Measurements from ENCODE around the gene AXIN2.
"Not testable (repeated sequence)": the region's sequence is repeated elsewhere in the genome, so short reads cannot be mapped to it uniquely, and the experiment has no call there.

AXIN2 gene

DNA sequence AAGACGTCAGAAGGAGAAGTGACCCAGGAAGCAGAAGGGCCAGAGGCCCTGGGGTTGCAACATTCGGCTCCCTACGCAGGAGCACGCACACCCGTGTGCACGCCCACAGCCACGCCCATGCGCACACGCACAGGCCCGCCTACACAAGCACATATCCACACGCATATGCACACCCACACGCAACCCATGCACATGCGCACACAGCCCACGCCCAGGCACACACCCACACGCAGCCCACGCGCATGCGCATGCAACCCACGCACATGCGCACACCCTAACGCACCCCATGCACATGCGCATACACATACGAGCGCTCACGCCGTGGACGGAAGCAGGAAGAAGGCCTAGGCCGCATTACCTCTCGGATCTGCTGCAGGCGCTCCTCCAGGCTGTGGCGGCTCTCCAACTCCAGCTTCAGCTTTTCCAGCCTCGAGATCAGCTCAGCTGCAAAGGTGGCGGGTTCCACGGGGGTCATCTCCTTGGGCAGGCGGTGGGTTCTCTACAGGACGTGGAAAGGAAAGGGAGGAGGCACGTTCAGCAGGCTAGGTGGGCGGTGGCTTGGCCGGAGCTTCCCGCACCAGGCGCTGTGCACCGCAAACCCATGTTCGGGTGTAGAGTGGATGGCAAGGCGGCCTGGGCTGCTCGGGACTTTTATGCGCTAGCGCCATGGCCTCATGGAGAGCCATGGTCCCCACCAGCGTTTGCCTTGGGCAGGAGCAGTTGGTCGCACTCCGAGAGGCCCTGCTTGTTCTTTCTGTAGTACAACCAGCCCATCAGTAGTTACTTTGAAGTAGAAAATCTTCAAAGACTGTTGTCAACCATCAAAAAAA is 23.4 kb downstream of the AXIN2 start:
- no peak for DNase-seq (ENCODE audit: low spot score)
- FAIRE-seq = peak; percentile 95

DNA sequence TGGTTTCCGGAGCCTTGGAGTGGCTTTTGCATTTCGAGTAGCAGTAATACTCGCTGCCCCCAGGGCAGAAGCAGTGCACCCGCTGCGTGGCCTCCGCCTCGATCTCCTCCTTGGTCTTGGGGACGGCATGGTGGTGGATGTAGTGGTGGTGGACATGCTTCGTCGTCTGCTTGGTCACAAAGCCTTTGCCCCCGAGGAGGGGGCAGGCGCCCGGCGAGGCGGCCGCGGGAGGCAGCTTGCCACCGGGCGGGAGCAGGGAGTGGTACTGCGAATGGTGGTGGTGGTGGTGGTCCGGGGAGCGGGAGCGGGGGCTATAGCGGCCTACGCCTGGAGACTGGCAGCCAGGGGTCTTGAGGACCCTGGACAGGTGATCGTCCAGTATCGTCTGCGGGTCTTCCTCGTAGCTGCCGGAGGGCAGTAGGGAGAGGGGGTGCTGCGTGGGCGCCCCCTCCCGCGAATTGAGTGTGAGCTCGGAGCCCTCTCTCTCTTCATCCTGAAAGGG is 24.1 kb downstream of the AXIN2 start:
- DNase-seq (ENCODE audit: low spot score) = no peak
- peak; percentile 68 for FAIRE-seq

DNA sequence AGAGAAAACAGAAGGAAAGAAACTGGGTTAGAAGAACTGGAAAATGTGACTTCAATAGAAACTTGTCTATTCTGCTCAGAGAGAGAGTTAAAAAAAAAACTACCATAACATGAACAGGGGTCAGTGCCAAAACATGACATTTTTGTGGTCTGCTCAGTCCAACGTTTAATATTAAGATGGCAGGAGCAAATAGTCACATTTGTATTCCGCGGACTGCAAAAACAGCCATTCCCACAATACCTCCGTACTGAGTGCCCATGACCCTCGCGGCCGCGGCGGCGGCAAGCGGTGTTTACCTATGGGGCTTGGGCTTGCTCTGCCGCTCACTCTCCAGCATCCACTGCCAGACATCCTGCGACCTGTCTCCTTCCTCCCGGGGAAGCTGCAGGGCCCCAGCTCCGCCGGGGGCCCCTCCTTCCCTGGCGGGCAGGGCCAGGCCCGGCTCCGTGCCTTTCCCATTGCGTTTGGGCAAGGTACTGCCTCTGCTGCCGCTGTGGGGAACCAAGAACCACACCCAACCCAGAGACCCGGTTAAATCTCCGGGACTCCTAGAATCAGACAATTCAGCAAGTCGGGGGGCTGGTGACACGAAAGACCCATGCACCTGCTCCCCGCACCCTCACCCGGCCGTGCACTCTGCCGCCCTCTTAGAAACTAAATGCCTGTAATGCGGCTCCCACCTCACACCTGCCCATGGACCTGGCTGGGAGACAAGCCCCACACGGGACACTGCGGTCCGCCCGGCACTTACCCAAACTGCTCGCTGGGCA is 24.7 kb downstream of the AXIN2 start:
- no peak for DNase-seq (ENCODE audit: low spot score)
- no peak for FAIRE-seq

DNA sequence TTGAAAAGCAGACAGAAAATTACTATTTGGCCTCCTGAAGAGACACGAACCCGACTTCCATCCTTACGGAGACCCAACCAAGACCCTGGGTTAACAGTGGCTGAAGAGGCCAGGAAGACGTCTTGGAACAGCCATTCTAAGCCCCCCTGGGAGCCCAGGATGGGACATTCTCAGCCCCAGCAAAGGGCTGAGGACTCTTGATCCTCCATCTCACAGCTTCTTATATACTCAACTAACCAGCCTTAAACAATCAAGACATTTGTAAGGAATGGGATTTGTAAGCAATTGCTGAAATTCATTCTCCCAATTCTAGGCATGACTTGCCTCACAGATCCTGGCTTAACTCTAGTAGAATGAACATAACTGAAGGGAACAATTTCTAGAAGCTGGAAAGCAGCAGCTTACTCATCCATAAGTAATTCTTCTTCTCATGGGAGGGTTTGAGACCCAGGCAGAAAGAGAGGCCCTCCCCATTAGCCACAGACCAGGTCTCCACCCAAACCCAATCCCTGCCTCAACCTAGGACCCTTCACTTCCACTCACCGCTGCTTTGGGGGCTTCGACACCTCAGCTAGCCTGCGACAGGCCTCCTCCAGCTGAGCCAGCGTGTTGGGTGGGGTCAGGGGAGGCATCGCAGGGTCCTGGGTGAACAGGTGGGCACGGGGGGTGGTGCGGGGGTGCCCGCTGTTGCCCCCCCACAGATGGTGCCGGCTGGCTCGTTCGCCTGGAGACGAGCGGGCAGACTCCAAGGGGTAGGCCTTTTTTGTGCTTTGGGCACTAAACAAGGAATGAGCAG is 25.5 kb downstream of the AXIN2 start:
- FAIRE-seq (no peak), DNase-seq (ENCODE audit: low spot score) (no peak)

DNA sequence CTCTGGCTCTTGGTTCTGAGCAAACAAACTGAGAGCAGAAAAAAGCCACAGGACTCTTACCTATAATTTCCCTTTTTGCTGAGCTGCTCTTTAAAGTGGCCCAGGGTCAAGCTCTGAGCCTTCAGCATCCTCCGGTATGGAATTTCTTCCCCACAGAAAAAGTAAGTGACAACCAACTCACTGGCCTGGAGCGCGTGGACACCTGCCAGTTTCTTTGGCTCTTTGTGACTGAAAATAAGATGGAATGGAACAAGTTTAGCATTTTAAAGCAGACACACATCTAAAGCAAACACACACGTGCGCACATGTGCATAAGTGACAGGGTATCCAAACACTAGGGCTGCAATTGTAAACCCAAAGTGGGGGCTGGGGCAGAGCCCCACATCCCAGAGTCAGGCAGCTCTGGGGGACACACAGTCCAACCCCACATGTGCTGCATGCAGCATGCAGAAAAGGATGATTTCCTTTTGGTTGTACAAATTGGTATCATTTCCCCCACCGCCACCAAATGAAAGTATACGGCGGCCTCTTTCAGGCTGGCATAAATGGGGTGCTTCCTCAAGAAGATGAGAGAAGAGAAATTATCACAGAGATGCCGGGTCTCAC is 27.5 kb downstream of the AXIN2 start:
- DNase-seq (ENCODE audit: low spot score) (no peak), FAIRE-seq (no peak)

DNA sequence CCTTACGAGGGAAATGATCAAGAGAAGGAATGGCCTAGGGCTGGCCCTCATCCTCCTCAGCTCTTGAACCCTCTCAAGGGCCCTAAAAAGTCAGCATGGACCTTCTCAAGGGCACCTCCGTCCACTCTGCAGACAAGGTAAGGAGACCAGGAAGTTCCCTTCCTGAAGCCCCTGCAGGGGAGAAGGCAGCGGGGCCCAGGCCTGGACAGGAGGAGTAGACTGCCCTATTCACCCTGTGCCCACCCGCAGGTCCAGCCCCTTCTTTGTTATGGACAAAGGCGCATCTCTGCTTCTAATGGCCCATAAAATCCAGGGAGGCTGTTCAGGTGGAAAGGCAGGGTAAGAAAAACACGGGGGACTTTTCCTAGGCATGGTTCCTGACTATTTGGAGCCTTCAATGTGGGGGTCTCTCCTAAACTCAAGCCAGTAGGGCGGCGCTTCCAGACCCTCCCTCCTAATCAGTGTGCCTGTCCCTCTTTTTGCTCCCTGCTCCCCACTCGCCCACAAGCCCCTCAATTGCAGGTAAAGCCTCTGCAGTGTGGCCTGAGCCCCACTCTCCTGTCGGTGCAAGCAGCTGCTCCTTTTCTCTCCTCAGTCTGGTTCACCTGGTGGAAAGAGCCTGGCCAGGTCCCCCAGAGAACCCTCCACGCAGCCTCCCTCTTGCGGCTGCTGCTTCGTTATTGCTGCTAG is 28.2 kb downstream of the AXIN2 start:
- DNase-seq (ENCODE audit: low spot score) (no peak), FAIRE-seq (no peak)

DNA sequence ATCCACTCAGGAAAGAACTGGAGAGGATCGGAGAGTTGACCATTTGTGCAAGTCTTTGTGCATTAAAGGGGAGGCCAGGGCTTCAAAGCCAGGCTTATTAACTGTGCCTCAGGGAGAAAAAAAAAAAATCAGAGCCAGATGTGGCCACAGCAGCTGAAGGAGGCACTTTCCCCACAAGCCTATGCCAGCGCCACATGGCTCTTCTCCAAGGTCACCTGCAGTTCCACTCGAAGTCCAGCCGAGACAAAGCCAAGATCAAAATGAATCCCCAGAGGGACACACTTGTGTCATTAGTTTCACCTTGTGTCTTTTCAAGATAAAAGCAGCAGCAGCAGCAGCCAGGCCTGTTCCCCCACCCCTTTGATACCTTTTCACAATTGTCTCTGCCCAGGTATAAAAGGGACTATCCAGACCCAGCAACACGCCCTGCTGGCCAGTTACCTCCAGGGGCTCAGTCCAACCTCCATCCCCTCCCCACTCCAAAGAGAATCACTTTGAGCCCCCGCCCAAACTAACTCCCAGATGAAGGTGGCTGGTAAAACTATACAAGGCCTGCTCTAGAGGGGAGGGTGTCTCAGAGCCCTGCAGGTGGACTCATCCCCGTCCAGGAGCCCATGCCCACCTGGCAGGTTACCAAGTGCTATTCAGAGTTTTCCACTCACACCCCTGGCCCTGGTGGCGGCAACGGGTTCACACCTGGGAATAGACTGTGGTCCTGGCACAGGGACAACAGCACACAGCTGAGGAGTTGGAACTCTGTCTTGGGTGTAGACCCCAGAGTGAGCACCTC is 29.2 kb downstream of the AXIN2 start:
- DNase-seq (ENCODE audit: low spot score) = no peak
- no peak for FAIRE-seq

DNA sequence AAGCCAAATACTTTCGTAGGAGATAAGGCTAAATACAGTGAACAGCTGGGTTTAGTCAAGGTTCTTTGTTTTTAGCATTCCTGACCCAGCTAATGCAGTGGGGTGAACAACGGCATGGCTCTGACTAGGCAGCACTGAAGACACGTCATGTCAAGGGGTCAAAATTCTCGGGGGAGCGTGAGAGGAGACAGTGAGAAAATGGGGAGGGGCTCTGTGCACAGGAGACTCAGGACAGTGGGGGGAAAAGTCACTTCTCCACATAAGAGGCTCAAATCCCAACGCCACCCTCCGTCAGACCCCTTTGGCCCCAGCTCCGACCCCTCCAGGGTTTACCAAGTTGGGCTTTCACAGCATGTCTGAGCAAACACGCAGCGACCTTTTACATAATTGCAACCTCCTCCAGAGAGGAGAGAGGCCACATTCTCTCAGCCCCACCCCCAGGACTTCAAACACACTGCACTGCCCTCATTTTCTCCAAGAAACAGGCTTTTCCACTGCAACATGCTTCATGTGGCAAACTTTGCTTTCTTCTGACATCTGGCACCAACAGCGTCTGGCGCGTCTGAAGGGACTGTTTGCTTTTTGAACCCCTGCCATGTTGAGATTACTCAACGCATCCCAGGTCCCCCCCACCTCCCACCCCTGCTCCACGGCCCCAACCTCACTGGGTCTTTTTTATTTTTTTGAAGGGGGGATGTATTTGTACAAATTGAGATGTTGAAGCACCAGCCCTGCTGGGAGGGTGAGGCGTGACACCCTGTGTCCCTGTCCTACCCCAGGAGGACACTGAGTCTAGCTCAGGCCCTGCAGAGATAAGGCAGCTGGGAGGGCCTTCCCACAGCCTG is 30.0 kb downstream of the AXIN2 start:
- DNase-seq (ENCODE audit: low spot score) (no peak), FAIRE-seq (no peak)

DNA sequence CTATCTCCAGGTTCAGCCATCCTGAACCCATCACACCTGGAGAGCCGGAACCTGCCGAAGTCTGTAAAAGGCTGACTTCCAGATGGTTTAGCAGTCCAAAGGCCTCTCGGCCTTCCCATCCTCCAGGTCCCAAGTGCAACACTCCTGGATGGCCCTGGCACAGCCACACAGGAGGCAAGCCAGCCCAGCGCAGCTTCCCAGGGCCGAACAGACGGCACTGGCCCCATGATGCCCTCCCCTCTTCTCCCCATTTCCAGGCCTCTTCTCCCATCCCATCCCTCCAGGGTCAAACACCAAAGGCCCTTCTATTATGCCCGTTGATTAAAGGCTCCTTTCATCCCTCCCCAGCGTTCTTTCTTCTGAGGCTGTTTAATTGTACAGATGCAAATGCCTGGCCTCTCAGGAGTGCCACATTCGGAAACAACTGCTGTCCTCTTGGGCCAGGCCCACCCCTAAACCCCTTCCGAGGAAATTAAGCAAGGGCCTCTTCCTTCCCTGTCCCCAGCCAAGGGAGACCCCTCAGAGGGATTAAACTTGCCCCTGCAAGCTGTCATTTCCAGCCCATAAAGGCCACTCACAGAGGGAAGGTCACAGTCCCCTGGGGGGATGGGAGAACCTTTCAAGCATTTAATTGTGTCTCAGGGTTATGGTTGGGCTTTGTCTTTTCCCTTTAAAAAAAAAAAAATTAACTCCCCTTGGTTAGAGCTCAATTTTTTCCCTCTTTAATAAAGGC is 30.8 kb downstream of the AXIN2 start:
- FAIRE-seq = no peak
- DNase-seq (ENCODE audit: low spot score) = no peak

DNA sequence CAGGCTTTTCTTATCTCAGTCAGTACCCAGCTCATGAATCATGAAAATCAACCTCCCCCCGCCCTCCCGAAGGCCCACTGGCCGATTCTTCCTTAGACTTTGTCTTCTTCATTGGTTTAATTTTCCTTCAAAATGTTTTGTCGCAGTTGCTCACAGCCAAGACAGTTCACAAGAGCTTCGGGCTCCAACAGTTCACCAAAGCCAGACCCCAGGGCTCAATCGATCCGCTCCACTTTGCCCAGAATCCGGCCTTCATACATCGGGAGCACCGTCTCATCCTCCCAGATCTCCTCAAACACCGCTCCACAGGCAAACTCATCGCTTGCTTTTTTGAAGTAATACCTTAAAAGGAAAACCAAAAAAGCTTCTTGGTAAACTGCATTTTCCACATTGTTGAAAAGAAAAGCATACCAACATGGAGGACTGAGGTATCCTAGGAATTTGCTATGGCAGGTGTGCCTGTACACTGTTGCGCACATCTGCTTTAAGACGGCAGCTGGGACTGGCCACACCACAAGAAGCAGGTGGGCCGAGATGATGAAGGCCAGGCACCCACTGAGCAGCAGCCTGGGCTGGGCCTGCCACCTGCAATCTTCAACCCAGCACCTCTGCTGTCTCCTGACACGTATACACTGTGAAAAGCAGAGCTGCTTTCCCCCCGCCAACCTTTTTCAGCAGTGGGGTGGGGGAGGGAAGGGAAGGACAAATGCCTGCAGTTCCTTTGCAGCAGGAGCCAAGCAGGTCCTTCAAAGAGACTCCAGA is 31.5 kb downstream of the AXIN2 start:
- FAIRE-seq (no peak), DNase-seq (ENCODE audit: low spot score) (no peak)

DNA sequence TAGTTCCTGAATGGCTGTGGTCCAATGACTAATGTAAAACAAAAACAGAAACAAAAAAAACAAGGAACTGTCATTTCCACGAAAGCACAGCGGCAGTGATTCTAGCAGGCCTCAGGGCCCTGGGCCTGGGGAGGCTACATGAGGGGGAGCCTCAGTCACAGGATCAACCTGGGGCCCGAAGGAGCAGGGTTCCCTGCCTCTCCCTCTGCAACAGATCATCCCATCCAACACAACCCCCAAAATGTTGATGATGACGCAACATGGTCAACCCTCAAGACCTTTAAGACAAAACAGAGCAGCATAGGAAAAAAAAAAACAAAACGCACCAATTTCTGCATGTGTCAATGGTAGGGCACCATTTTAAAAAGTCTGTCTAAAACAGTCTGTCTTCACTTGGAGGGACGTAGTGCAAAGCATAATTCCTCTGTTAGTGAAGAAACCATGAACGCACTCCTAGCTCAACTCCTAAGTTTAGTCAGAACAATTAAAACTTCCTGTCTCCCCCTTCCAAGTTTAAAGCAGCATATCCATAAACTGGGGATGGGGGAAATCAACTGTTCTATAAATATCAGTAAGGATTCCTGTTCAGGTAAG is 32.3 kb downstream of the AXIN2 start:
- FAIRE-seq (no peak), DNase-seq (ENCODE audit: low spot score) (no peak)

DNA sequence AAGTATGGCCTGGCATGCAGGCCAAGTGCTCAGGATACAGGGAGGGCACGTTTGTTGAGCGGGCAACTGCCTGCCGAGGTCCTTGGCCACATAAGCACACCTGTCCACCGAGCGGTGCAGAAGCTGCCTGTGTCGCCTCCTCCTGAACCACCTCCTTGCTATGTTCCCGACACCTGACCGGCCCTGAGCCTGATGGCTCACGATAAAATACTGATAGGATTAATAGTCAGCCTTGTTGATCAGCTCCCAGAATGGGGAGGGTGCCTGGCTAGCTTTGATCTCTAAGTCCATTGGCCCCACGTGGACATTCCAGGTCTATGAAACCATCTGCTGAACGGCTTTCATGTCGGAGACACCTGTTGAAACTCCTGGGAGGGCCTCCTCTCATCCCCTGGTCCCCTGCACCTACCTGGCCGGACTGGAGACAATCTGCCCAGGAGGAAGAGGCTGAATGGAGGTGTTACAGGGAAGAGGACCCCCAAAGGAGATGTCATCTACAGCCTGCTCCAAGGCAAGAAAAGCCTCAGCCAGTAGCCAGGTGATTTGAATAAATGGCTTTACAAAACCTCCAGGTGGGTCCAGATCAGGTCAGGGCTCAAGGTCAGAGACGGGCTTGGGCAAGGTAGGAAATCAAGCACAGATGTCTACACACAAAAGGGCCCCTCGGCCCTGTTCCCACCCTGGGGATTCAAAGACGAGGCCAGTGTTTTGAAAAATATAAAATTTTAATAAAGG is 33.4 kb downstream of the AXIN2 start:
- FAIRE-seq (no peak), DNase-seq (ENCODE audit: low spot score) (no peak)

DNA sequence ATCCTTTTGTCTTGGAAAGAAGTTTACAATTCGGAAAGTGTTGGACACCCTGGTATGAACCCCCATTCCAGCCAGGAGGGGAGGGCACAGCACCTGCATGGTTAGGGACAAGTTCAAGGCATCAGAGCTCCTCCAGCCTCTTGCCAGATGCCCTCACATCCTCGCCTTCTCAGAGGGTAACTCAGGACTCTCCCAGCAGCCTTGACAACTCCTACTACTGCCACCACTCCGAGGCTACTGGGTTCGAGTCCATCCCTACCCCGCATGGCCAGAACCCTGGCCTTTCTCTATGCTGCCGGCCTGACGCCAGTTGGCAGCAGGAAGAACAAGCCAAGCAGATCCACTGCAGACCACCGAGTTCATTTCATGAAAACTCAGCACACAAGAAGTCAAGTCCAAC is 34.1 kb downstream of the AXIN2 start:
- no peak for DNase-seq (ENCODE audit: low spot score)
- no peak for FAIRE-seq

DNA sequence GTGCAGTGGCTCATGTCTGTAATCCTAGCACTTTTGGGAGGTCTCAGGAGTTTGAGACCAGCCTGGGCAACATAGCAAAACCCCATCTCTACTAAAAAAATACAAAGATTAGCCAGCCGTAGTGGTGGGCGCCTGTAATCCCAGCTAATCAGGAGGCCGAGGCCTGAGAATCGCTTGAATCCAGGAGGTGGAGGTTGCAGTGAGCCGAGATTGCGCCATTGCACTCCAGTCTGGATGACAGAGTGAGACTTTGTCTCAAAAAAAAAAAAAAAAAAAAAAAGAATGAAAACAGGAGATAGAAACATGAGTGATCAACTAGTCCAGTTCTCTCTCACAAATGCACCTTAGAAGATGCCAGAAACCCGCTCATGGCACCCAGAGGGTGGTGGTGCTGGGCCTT is 34.6 kb downstream of the AXIN2 start:
- FAIRE-seq; DNase-seq (ENCODE audit: low spot score): not testable (repeated sequence)

DNA sequence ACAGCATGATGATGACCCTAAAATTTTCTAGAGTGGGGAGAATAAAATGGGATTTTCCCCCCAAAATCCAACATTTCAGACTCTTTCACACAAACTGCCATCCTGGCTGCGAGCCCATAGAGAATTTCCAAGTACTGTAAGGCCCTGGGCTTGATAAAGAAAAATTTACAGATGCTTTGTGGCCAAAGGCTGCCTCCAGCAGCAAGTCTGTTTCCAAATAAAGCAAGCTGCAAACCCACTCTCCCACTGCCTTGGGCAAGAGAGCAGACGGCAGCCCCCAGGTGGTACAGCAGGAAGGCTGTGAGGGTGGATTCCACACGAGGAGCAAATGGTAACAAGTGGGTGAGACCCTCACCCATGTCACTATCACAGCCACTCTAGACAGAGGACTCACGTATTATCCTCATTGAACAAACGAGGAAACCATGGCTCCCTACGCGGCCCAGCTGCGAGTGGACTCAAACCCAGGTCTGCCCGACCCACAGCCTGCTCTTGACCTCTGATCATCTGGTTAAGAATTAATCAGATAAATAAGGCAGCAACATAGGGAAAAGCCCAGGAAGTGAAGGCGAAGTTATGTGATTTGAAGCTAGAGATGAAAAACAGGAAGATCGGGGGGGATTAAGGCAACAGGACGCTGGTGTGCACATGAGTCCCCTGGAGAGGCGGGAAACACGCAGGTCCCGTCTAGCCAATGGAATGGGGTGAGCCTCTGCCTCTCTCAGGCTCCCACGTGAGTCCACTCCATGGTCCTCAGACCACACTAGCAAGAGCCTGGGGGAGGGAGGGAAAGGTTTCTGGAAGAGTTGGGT is 37.4 kb downstream of the AXIN2 start:
- DNase-seq (ENCODE audit: low spot score) (no peak), FAIRE-seq (no peak)

DNA sequence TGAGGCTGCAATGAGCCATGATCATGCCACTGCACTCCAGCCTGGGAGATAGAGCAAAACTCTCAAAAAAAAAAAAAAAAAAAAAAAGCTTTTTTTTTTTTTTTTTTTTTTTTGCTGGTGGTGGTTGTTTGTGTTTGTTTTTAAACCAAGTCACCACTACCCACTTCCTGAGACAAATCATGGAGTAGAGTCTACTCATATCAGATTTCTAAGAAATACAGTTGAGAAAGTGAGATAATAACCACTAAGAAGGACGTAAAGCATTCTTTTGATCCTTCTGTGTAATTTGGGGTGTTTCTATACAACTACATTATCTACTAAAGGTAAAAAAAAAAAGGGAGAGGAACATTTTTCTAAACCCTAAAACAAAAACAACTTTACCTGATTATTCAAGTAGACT is 38.0 kb downstream of the AXIN2 start:
- no peak for FAIRE-seq
- no peak for DNase-seq (ENCODE audit: low spot score)

All from urothelium cell line (cell line).